ENCODE results near the gene KRTAP12-4. TPM values are rescaled to one million over a fixed set of nuclear protein-coding genes. Genes with fewer than 3 reads are reported as not detected.
"Not testable (repeated sequence)": the region's sequence is repeated elsewhere in the genome, so short reads cannot be mapped to it uniquely, and the experiment has no call there.

KRTAP12-4 gene
- total RNA-seq, 6 experiments from 2014 or later: not detected

DNA sequence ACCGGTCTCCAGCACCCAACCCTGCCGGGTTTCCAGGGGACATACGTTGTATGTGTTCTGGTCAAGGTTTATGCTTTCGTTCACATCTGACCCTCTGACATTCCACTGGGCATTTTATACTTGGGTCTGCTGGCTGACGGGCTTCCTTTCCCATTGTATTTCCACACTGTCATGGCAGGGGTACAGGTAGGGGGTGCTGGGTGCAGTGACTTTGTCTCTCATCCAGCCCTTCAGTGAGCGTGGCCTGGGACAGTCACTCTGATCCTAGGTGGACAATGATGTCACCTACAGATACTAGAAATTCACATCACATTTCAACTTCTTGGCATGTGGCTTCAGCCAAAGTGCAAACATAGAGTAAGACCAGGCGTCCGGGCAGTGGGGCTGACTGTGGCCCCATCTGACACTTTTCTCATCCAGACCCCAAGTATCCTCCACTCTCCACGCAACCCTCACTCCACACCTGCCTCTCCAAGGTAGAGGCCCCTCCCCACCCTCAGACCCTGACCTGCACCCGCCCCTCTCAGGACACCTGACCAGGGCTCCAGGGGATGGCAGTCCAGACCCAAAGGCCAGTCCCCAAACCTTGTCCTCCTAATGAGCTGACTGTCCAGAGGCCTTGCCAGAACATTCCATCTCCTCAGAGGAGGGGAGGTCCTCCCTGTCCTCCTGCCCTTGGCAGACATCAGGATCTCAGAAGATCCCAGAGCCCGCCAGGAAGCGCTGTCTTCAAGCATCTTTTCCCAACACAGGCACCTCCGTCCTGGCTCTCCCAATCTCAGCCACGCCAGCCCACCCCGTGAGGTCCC, 18.0 kb downstream of the KRTAP12-4 start:
- H3K27me3 Mint-ChIP-seq (ENCODE audit: insufficient read depth): peaks cover 6% of the 10 kb centered on the region
- H3K27ac Mint-ChIP-seq: no peak overlapping the region
- H3K4me1 Mint-ChIP-seq (ENCODE audit: low read depth): no peaks in the 10 kb centered on the region
- no peak overlapping the region for H3K4me3 Mint-ChIP-seq
- TF ChIP-seq, protein P1, sequence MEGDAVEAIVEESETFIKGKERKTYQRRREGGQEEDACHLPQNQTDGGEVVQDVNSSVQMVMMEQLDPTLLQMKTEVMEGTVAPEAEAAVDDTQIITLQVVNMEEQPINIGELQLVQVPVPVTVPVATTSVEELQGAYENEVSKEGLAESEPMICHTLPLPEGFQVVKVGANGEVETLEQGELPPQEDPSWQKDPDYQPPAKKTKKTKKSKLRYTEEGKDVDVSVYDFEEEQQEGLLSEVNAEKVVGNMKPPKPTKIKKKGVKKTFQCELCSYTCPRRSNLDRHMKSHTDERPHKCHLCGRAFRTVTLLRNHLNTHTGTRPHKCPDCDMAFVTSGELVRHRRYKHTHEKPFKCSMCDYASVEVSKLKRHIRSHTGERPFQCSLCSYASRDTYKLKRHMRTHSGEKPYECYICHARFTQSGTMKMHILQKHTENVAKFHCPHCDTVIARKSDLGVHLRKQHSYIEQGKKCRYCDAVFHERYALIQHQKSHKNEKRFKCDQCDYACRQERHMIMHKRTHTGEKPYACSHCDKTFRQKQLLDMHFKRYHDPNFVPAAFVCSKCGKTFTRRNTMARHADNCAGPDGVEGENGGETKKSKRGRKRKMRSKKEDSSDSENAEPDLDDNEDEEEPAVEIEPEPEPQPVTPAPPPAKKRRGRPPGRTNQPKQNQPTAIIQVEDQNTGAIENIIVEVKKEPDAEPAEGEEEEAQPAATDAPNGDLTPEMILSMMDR (IDR thresholded peaks at IDR 0.05): no peak
- H3K9me3 Mint-ChIP-seq: peaks cover 34% of the 10 kb centered on the region
- DNase-seq: no peak
- H3K36me3 Mint-ChIP-seq (ENCODE audit: low read depth): peaks cover 10% of the 10 kb centered on the region

GRCh38 chr21:44632067-44632466, 22.4 kb downstream of the KRTAP12-4 start:
- no peak for DNase-seq
- Mint-ChIP-seq H3K27ac (no peak overlapping the region), H3K36me3 (ENCODE audit: low read depth) (peaks cover 10% of the 10 kb centered on the region; the same call in 1 of the 2 replicates), H3K4me3 (no peak overlapping the region), H3K9me3 (peaks cover 37% of the 10 kb centered on the region), H3K4me1 (ENCODE audit: low read depth) (no peaks in the 10 kb centered on the region), H3K27me3 (ENCODE audit: insufficient read depth) (peaks cover 2% of the 10 kb centered on the region)
- TF ChIP-seq, protein P1 (IDR thresholded peaks at IDR 0.05): no peak

DNA sequence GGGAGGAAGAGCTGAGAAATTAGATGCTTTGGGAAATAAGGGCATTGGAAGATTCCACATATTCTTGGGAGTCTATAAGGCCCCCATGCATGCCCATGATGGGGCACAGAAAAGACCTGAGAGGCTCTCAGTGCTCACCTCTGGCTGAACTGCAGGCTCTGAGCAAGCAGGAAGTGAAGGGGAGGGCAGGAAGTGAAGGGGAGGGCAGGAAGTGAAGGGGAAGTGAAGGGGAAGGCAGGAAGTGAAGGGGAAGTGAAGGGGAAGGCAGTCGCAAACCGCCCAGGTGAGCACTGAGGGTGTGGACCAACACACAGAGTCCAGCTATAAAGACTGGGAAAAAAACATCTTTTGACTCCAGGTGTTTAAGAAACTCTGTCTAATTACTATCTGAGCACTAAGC, 24.0 kb downstream of the KRTAP12-4 start:
- no peak for DNase-seq
- H3K27ac Mint-ChIP-seq: no peak overlapping the region
- no peak overlapping the region for H3K4me3 Mint-ChIP-seq
- peaks cover 3% of the 10 kb centered on the region for H3K27me3 Mint-ChIP-seq (ENCODE audit: insufficient read depth)
- TF ChIP-seq, protein P1 (IDR thresholded peaks at IDR 0.05): no peak
- H3K4me1 Mint-ChIP-seq (ENCODE audit: low read depth): no peaks in the 10 kb centered on the region
- H3K9me3 Mint-ChIP-seq: peaks cover 46% of the 10 kb centered on the region
- peaks cover 10% of the 10 kb centered on the region; the same call in 1 of the 2 replicates for H3K36me3 Mint-ChIP-seq (ENCODE audit: low read depth)

DNA sequence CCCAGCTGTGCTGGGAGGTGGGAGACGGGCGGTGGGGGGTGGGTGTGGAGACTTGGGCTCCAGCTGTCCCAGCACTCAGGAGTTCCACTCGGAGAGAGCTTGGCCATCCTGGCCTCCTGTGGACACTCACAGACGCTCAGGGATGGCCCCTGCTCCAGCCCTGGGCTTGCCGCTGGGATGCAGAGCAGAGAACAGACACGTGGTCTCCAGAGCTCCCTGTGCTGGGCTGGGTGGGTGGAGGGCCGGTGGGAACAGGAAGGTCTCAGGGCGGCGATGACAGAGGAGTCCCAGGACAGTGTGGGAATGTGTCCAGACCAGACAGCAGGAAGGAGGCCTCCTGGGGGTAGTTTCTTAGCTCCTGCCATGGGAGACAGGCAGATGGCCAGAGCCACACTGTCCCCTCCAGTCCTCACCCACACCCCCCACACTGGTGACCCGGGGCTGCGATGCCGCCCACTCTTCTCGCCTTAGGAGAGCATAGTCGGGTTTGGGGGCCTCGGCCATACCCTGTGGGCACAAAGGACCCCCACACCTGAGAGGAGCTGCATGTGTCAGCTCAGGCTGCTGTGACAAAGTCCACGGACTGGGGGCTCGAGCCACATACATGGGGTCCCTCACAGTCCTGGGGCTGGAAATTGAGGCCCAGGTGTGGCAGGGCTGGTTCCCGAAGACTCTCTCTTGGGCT, 25.6 kb downstream of the KRTAP12-4 start:
- Mint-ChIP-seq H3K36me3 (ENCODE audit: low read depth) (peaks cover 14% of the 10 kb centered on the region; the same call in 1 of the 2 replicates), H3K27me3 (ENCODE audit: insufficient read depth) (peaks cover 3% of the 10 kb centered on the region), H3K9me3 (peaks cover 58% of the 10 kb centered on the region), H3K4me3 (no peak overlapping the region), H3K27ac (no peak overlapping the region), H3K4me1 (ENCODE audit: low read depth) (no peaks in the 10 kb centered on the region)
- TF ChIP-seq, protein P1 (IDR thresholded peaks at IDR 0.05): no peak
- DNase-seq: no peak

- not testable (repeated sequence) for H3K4me3 Mint-ChIP-seq
- peaks cover 69% of the 10 kb centered on the region for H3K9me3 Mint-ChIP-seq
Measured at GRCh38 chr21:44627831-44628233, 26.6 kb downstream of the KRTAP12-4 start.

DNA sequence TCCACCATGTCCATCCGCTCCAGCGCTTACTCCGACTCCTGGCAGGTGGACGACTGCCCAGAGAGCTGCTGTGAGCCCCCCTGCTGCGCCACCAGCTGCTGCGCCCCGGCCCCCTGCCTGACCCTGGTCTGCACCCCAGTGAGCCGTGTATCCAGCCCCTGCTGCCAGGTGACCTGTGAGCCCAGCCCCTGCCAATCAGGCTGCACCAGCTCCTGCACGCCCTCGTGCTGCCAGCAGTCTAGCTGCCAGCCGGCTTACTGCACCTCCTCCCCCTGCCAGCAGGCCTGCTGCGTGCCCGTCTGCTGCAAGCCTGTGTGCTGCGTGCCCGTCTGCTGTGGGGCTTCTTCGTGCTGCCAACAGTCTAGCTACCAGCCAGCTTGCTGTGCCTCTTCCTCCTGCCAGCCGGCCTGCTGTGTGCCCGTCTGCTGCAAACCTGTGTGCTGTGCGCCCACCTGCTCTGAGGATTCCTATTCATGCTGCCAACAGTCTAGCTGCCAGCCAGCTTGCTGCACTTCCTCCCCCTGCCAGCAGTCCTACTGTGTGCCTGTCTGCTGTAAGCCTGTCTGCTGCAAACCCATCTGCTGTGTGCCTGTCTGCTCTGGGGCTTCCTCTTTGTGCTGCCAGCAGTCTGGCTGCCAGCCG, 27.2 kb downstream of the KRTAP12-4 start:
- Mint-ChIP-seq H3K36me3 (ENCODE audit: low read depth) (peaks cover 20% of the 10 kb centered on the region; the same call in 1 of the 2 replicates), H3K9me3 (peaks cover 67% of the 10 kb centered on the region)
- H3K4me1 Mint-ChIP-seq (ENCODE audit: low read depth); H3K27ac Mint-ChIP-seq; H3K4me3 Mint-ChIP-seq; DNase-seq; H3K27me3 Mint-ChIP-seq (ENCODE audit: insufficient read depth): not testable (repeated sequence)

More at GRCh38 chr21:44627831-44628233, 26.6 kb downstream of the KRTAP12-4 start:
- peaks cover 20% of the 10 kb centered on the region; the same call in 1 of the 2 replicates for H3K36me3 Mint-ChIP-seq (ENCODE audit: low read depth)
- not testable (repeated sequence) for H3K27ac Mint-ChIP-seq; H3K4me1 Mint-ChIP-seq (ENCODE audit: low read depth); H3K27me3 Mint-ChIP-seq (ENCODE audit: insufficient read depth); DNase-seq
